ENCODE measurements around the gene C1QC. TPM values are rescaled to one million over a fixed set of nuclear protein-coding genes. Genes with fewer than 3 reads are reported as not detected.

The C1QC gene
- total and polyA plus RNA-seq, 4 donors = 52.9 to 242 (median 104) TPM

DNA sequence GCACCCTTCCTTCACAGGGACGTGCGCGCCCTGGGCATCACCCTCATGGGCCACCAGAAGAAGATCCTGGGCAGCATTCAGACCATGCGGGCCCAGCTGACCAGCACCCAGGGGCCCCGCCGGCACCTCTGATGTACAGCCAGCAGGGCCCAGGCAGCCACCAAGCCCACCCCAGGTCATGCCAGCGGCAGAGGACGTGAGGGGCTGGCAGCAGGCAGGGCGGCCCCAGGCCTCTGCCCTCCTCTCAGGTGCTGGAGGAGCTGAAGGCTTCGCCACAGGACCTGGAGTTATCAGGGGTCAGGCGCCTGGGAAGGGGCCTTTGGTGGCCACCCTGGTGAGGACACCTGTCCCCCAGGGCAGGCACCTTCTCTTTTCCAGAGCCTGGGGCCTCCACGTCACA lies 41.8 kb upstream of the C1QC start:
- DNase-seq (ENCODE audit: low spot score) = no peak
- Histone ChIP-seq H3K9me3 (ENCODE audit: control insufficient read depth in 4 of 4, low read length in 3 of 4) (no peaks in the 10 kb centered on the region), H3K9ac (ENCODE audit: low read depth in 1 of 2, low read length in 2 of 2) (no peak overlapping the region), H3K27me3 (ENCODE audit: control insufficient read depth in 4 of 4, insufficient read depth in 4 of 4, low read length in 3 of 4) (peaks cover 0 to 4% (median 3%) of the 10 kb centered on the region in 4 donors), H3K4me1 (ENCODE audit: control insufficient read depth in 4 of 4, insufficient read depth in 4 of 4, low read length in 3 of 4) (no peaks in the 10 kb centered on the region), H3K36me3 (ENCODE audit: control insufficient read depth in 4 of 4, insufficient read depth in 3 of 4, low read depth in 1 of 4, low read length in 3 of 4) (no peaks in the 10 kb centered on the region), H3K4me3 (ENCODE audit: low read depth in 1 of 3, low read length in 3 of 3) (no peak overlapping the region), H3K27ac (ENCODE audit: low read depth in 1 of 2, low read length in 2 of 2) (no peak overlapping the region)
- WGBS = 88% methylated on average over 12 of the region's 12 CpGs
- TF ChIP-seq HNF4G (IDR thresholded peaks at IDR 0.05) (no peak), FOXA1 (IDR thresholded peaks at IDR 0.05) (no peak), RXRA (IDR thresholded peaks at IDR 0.05) (no peak), NR2F2 (IDR thresholded peaks at IDR 0.05) (no peak), RAD21 (IDR thresholded peaks at IDR 0.05) (no peak)

GRCh38 chr1:22602060-22602740 lies 41.2 kb upstream of the C1QC start:
- no peaks in the 10 kb centered on the region for H3K9me3 ChIP-seq (ENCODE audit: control insufficient read depth in 4 of 4, low read length in 3 of 4)
- H3K27me3 ChIP-seq (ENCODE audit: control insufficient read depth in 4 of 4, insufficient read depth in 4 of 4, low read length in 3 of 4) = peaks cover 0 to 4% (median 3%) of the 10 kb centered on the region in 4 donors
- no peak overlapping the region for H3K9ac ChIP-seq (ENCODE audit: low read depth in 1 of 2, low read length in 2 of 2)
- TF ChIP-seq, protein P1, sequence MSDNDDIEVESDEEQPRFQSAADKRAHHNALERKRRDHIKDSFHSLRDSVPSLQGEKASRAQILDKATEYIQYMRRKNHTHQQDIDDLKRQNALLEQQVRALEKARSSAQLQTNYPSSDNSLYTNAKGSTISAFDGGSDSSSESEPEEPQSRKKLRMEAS (IDR thresholded peaks at IDR 0.05) = no peak
- TF ChIP-seq FOXA2 (IDR thresholded peaks at IDR 0.05) (no peak), TAF1 (conservative IDR thresholded peaks at IDR 0.05) (no peak)
- no peak overlapping the region for H3K27ac ChIP-seq (ENCODE audit: low read depth in 1 of 2, low read length in 2 of 2)
- WGBS = 81% methylated on average over 18 of the region's 18 CpGs
- no peak for DNase-seq (ENCODE audit: low spot score)
- H3K4me1 ChIP-seq (ENCODE audit: control insufficient read depth in 4 of 4, insufficient read depth in 4 of 4, low read length in 3 of 4) = no peaks in the 10 kb centered on the region
- no peak overlapping the region for H3K4me3 ChIP-seq (ENCODE audit: low read depth in 1 of 3, low read length in 3 of 3)
- no peaks in the 10 kb centered on the region for H3K36me3 ChIP-seq (ENCODE audit: control insufficient read depth in 4 of 4, insufficient read depth in 3 of 4, low read depth in 1 of 4, low read length in 3 of 4)

- H3K36me3 ChIP-seq (ENCODE audit: control insufficient read depth in 4 of 4, insufficient read depth in 3 of 4, low read depth in 1 of 4, low read length in 3 of 4) = no peaks in the 10 kb centered on the region
- peaks cover 0 to 8% (median 6%) of the 10 kb centered on the region in 4 donors for H3K27me3 ChIP-seq (ENCODE audit: control insufficient read depth in 4 of 4, insufficient read depth in 4 of 4, low read length in 3 of 4)
- TF ChIP-seq, protein P2, sequence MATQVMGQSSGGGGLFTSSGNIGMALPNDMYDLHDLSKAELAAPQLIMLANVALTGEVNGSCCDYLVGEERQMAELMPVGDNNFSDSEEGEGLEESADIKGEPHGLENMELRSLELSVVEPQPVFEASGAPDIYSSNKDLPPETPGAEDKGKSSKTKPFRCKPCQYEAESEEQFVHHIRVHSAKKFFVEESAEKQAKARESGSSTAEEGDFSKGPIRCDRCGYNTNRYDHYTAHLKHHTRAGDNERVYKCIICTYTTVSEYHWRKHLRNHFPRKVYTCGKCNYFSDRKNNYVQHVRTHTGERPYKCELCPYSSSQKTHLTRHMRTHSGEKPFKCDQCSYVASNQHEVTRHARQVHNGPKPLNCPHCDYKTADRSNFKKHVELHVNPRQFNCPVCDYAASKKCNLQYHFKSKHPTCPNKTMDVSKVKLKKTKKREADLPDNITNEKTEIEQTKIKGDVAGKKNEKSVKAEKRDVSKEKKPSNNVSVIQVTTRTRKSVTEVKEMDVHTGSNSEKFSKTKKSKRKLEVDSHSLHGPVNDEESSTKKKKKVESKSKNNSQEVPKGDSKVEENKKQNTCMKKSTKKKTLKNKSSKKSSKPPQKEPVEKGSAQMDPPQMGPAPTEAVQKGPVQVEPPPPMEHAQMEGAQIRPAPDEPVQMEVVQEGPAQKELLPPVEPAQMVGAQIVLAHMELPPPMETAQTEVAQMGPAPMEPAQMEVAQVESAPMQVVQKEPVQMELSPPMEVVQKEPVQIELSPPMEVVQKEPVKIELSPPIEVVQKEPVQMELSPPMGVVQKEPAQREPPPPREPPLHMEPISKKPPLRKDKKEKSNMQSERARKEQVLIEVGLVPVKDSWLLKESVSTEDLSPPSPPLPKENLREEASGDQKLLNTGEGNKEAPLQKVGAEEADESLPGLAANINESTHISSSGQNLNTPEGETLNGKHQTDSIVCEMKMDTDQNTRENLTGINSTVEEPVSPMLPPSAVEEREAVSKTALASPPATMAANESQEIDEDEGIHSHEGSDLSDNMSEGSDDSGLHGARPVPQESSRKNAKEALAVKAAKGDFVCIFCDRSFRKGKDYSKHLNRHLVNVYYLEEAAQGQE (IDR thresholded peaks at IDR 0.05) = no peak
- TF ChIP-seq, protein P3, sequence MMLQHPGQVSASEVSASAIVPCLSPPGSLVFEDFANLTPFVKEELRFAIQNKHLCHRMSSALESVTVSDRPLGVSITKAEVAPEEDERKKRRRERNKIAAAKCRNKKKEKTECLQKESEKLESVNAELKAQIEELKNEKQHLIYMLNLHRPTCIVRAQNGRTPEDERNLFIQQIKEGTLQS (IDR thresholded peaks at IDR 0.05) = no peak
- TF ChIP-seq RAD21 (IDR thresholded peaks at IDR 0.05) = no peak
- no peak for TF ChIP-seq JUND (IDR thresholded peaks at IDR 0.05)
- TF ChIP-seq RXRA (IDR thresholded peaks at IDR 0.05) = no peak
- TF ChIP-seq, protein P4, sequence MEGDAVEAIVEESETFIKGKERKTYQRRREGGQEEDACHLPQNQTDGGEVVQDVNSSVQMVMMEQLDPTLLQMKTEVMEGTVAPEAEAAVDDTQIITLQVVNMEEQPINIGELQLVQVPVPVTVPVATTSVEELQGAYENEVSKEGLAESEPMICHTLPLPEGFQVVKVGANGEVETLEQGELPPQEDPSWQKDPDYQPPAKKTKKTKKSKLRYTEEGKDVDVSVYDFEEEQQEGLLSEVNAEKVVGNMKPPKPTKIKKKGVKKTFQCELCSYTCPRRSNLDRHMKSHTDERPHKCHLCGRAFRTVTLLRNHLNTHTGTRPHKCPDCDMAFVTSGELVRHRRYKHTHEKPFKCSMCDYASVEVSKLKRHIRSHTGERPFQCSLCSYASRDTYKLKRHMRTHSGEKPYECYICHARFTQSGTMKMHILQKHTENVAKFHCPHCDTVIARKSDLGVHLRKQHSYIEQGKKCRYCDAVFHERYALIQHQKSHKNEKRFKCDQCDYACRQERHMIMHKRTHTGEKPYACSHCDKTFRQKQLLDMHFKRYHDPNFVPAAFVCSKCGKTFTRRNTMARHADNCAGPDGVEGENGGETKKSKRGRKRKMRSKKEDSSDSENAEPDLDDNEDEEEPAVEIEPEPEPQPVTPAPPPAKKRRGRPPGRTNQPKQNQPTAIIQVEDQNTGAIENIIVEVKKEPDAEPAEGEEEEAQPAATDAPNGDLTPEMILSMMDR (IDR thresholded peaks at IDR 0.05; ENCODE audit: low read depth, low read length, missing input control) = no peak
- TF ChIP-seq, protein P1 (IDR thresholded peaks at IDR 0.05) = no peak
- TF ChIP-seq, protein P5, sequence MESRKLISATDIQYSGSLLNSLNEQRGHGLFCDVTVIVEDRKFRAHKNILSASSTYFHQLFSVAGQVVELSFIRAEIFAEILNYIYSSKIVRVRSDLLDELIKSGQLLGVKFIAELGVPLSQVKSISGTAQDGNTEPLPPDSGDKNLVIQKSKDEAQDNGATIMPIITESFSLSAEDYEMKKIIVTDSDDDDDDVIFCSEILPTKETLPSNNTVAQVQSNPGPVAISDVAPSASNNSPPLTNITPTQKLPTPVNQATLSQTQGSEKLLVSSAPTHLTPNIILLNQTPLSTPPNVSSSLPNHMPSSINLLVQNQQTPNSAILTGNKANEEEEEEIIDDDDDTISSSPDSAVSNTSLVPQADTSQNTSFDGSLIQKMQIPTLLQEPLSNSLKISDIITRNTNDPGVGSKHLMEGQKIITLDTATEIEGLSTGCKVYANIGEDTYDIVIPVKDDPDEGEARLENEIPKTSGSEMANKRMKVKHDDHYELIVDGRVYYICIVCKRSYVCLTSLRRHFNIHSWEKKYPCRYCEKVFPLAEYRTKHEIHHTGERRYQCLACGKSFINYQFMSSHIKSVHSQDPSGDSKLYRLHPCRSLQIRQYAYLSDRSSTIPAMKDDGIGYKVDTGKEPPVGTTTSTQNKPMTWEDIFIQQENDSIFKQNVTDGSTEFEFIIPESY (IDR thresholded peaks at IDR 0.05) = no peak
- no peak for TF ChIP-seq TAF1 (conservative IDR thresholded peaks at IDR 0.05)
- TF ChIP-seq FOXA1 (IDR thresholded peaks at IDR 0.05) = no peak
- TF ChIP-seq HNF4G (IDR thresholded peaks at IDR 0.05) = no peak
- no peak for TF ChIP-seq NR2F2 (IDR thresholded peaks at IDR 0.05)
- TF ChIP-seq HNF4A (conservative IDR thresholded peaks at IDR 0.05) = no peak
- no peak for TF ChIP-seq FOXA2 (IDR thresholded peaks at IDR 0.05)
- no peak overlapping the region for H3K27ac ChIP-seq (ENCODE audit: low read depth in 1 of 2, low read length in 2 of 2)
- no peak overlapping the region for H3K9ac ChIP-seq (ENCODE audit: low read depth in 1 of 2, low read length in 2 of 2)
- H3K4me1 ChIP-seq (ENCODE audit: control insufficient read depth in 4 of 4, insufficient read depth in 4 of 4, low read length in 3 of 4) = no peaks in the 10 kb centered on the region
- 48% methylated on average over 4 of the region's 4 CpGs for WGBS
- DNase-seq (ENCODE audit: low spot score) = no peak
- no peak overlapping the region for H3K4me3 ChIP-seq (ENCODE audit: low read depth in 1 of 3, low read length in 3 of 3)
- no peaks in the 10 kb centered on the region for H3K9me3 ChIP-seq (ENCODE audit: control insufficient read depth in 4 of 4, low read length in 3 of 4)
Observed at GRCh38 chr1:22606161-22606560, 37.3 kb upstream of the C1QC start.

Data from liver (tissue), 9 donors.